HL-60 (cell line): ENCODE measurements around the gene EPHA1. TPM values are rescaled to one million over a fixed set of nuclear protein-coding genes. Genes with fewer than 3 reads are reported as not detected.

ENCODE experiments used
- DNase-seq, 2 experiments: peaks; one replicate each; pipeline ENCODE4 v3.0.0-alpha.2; 2010 to 2020; ENCODE audit warnings: low read depth in 1 of 2, low spot score in 1 of 2
- H3K27ac ChIP-seq: fragments of 250-450 bp; sonication (Bioruptor Pico); replicated peaks from 2 replicates; pipeline ENCODE4 v1.5.1; 2020; ENCODE audit warnings: mild to moderate bottlenecking, moderate library complexity
- H3K27me3 ChIP-seq: fragments of 250-450 bp; sonication (Bioruptor Pico); 2 replicates; pipeline ENCODE4 v1.5.1; 2021; ENCODE audit warnings: mild to moderate bottlenecking, moderate library complexity; ENCODE audit not compliant: insufficient read depth, poor library complexity, severe bottlenecking
- H3K4me3 ChIP-seq: replicated peaks from 2 replicates; pipeline ENCODE4 v1.5.1; 2011; ENCODE audit warnings: mild to moderate bottlenecking, control low read depth, low read length; ENCODE audit not compliant: insufficient read depth
- GABPA ChIP-seq: IDR thresholded peaks from 2 replicates; pipeline ENCODE4 v1.6.1; 2012; ENCODE audit warnings: low read depth
- POLR2AphosphoS5 ChIP-seq: IDR thresholded peaks from 2 replicates; pipeline ENCODE4 v1.6.1; 2012; ENCODE audit warnings: low read depth
- REST ChIP-seq: IDR thresholded peaks from 2 replicates; pipeline ENCODE4 v1.6.1; 2012; ENCODE audit warnings: low read depth; ENCODE audit not compliant: insufficient replicate concordance
- SPI1 ChIP-seq: IDR thresholded peaks from 2 replicates; pipeline ENCODE4 v1.6.1; 2012; ENCODE audit warnings: low read depth, mild to moderate bottlenecking, borderline replicate concordance
- microRNA-seq: library from miRNA; unstranded; fragments of <30 nt; microRNA quantifications from one replicate; pipeline ENCODE4, GENCODE V29; 2018
- TF ChIP-seq, protein P1 (sequence below): IDR thresholded peaks from one replicate; pipeline ENCODE4 v1.5.1; 2011; ENCODE audit warnings: low read length, control low read depth, inconsistent platforms; ENCODE audit not compliant: insufficient read depth

Gene EPHA1

DNA sequence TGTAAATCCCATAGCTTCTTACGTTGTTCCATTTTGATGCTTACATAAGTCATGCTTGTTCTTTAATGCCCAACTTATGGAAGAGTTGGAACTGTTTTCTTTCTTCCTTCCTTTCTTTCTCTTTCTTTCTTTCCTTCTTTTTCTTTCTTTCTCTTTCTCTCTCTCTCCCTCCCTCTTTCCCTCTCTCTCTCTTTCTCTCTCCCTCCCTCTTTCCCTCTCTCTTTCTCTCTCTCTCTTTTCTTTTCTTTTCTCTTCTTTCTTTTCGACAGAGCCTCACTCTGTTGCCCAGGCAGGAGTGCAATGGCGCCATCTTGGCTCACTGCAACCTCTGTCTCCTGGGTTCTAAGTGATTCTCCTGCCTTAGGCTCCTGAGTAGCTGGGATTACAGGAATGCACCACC, 65.1 kb downstream of the EPHA1 start:
- Histone ChIP-seq H3K27ac (no peak overlapping the region), H3K4me3 (no peak overlapping the region), H3K27me3 (no peaks in the 10 kb centered on the region)
- TF ChIP-seq, protein P1, sequence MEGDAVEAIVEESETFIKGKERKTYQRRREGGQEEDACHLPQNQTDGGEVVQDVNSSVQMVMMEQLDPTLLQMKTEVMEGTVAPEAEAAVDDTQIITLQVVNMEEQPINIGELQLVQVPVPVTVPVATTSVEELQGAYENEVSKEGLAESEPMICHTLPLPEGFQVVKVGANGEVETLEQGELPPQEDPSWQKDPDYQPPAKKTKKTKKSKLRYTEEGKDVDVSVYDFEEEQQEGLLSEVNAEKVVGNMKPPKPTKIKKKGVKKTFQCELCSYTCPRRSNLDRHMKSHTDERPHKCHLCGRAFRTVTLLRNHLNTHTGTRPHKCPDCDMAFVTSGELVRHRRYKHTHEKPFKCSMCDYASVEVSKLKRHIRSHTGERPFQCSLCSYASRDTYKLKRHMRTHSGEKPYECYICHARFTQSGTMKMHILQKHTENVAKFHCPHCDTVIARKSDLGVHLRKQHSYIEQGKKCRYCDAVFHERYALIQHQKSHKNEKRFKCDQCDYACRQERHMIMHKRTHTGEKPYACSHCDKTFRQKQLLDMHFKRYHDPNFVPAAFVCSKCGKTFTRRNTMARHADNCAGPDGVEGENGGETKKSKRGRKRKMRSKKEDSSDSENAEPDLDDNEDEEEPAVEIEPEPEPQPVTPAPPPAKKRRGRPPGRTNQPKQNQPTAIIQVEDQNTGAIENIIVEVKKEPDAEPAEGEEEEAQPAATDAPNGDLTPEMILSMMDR = no peak
- no peak for TF ChIP-seq SPI1
- no peak for TF ChIP-seq POLR2AphosphoS5
- no peak for TF ChIP-seq REST
- TF ChIP-seq GABPA = no peak
- DNase-seq = no peak

- Histone ChIP-seq H3K27ac (no peak overlapping the region), H3K27me3 (no peaks in the 10 kb centered on the region)
- no peak for DNase-seq
Measured at GRCh38 chr7:143341842-143342241, 66.8 kb downstream of the EPHA1 start.

More at GRCh38 chr7:143341842-143342241, 66.8 kb downstream of the EPHA1 start:
- H3K4me3 ChIP-seq = no peak overlapping the region
- no peak for TF ChIP-seq POLR2AphosphoS5
- no peak for TF ChIP-seq SPI1
- no peak for TF ChIP-seq REST
- TF ChIP-seq GABPA = no peak
- TF ChIP-seq, protein P1 = no peak

Small RNAs within 50 kb of the gene (microRNA-seq; reads per million reads assigned to microRNA genes)
- gene MIR6892 = not detected
